Lower leg skin (tissue), 3 donors: ENCODE results near the gene SLC1A4.

ENCODE experiments used
- POLR2A ChIP-seq, 2 donors: fragments of 450-650 bp; IDR thresholded peaks; one replicate each; pipeline ENCODE4 v1.6.1; 2016 to 2017; ENCODE audit warnings: antibody characterized with exemption in 2 of 2, mild to moderate bottlenecking in 1 of 2, moderate library complexity in 1 of 2
- TF ChIP-seq, protein P1 (sequence below), 3 donors: fragments of 450-650 bp; IDR thresholded peaks; one replicate each; pipeline ENCODE4 v1.5.1; 2016; ENCODE audit warnings: antibody characterized with exemption in 3 of 3, mild to moderate bottlenecking in 3 of 3, moderate library complexity in 2 of 3

DNA sequence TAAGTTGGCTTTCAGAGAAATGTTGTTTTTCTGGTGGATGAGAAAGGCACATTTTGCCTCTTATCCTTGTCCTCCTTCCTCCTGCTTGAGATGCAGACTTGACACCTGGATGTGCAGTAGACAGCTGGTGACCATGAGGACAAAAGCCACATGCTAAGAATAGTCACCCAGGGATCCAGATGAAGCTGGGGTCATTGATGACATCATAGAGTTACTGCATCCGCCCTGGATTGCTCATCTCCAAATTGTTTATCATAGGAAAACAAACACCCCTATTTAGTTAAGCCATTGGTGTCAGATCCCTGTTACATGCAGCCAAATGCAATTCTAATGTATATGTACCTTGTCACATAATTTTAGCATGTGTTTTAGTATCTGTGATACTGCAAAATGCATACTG is 16.3 kb upstream of the SLC1A4 start:
- TF ChIP-seq, protein P1, sequence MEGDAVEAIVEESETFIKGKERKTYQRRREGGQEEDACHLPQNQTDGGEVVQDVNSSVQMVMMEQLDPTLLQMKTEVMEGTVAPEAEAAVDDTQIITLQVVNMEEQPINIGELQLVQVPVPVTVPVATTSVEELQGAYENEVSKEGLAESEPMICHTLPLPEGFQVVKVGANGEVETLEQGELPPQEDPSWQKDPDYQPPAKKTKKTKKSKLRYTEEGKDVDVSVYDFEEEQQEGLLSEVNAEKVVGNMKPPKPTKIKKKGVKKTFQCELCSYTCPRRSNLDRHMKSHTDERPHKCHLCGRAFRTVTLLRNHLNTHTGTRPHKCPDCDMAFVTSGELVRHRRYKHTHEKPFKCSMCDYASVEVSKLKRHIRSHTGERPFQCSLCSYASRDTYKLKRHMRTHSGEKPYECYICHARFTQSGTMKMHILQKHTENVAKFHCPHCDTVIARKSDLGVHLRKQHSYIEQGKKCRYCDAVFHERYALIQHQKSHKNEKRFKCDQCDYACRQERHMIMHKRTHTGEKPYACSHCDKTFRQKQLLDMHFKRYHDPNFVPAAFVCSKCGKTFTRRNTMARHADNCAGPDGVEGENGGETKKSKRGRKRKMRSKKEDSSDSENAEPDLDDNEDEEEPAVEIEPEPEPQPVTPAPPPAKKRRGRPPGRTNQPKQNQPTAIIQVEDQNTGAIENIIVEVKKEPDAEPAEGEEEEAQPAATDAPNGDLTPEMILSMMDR (IDR thresholded peaks at IDR 0.05): no peak
- no peak for TF ChIP-seq POLR2A (IDR thresholded peaks at IDR 0.05)
